Adrenal gland (tissue), 5 donors: ENCODE results near the gene SYNE1.

Experiments used
- CTCF ChIP-seq, 6 experiments: fragments of 450-650 bp in 4 of 6; fragments of 200-600 bp in 2 of 6; sonication (generic) in 1 of 6; IDR thresholded peaks; 1 replicate in 5 of 6; 2 replicates in 1 of 6; pipeline versions ENCODE4 v1.5.1 to v1.8.0; 2016 to 2021; ENCODE audit warnings: antibody characterized with exemption in 6 of 6, mild to moderate bottlenecking in 2 of 6, moderate library complexity in 1 of 6
- POLR2A ChIP-seq, 2 donors: fragments of 450-650 bp; IDR thresholded peaks; one replicate each; pipeline ENCODE4 v1.6.1; 2017; ENCODE audit warnings: antibody characterized with exemption in 2 of 2, mild to moderate bottlenecking in 2 of 2, moderate library complexity in 1 of 2
- donor health status: DM: no; HTN: no; CAD: no.

- TF ChIP-seq CTCF (IDR thresholded peaks at IDR 0.05): no peak
- no peak for TF ChIP-seq POLR2A (IDR thresholded peaks at IDR 0.05)
Observed at GRCh38 chr6:152161501-152161900, 475.7 kb downstream of the SYNE1 start.
